Epithelial cell of esophagus (primary cell): ENCODE results near the gene TMC5.
A peak's percentile ranks its signal among the peaks of the same experiment; 100 is the strongest.
"Not testable (repeated sequence)": the region's sequence is repeated elsewhere in the genome, so short reads cannot be mapped to it uniquely, and the experiment has no call there.

Experiments used
- DNase-seq: peaks from one replicate; pipeline ENCODE4 v3.0.0; 2010; ENCODE audit warnings: low read depth
- H3K4me3 ChIP-seq: 2 replicates; pipeline ENCODE4 v1.5.1; 2011; ENCODE audit warnings: mild to moderate bottlenecking, low read length, control low read depth
- CTCF ChIP-seq: IDR thresholded peaks from 2 replicates; pipeline ENCODE4 v1.5.1; 2011; ENCODE audit warnings: low read depth, mild to moderate bottlenecking, low read length, control low read depth, inconsistent platforms; ENCODE audit not compliant: insufficient read depth; ENCODE audit errors: missing control alignments

TMC5 gene

GRCh38 chr16:19380328-19380727, 37.4 kb upstream of the TMC5 start:
- TF ChIP-seq CTCF = no peak
- DNase-seq = no peak
- H3K4me3 ChIP-seq = no peak overlapping the region

- no peak for TF ChIP-seq CTCF
- no peak overlapping the region for H3K4me3 ChIP-seq
- DNase-seq = no peak
Measured at GRCh38 chr16:19382084-19382801, 35.4 kb upstream of the TMC5 start.

GRCh38 chr16:19382887-19383816, 34.5 kb upstream of the TMC5 start:
- TF ChIP-seq CTCF = no peak
- no peak for DNase-seq
- H3K4me3 ChIP-seq = no peak overlapping the region

GRCh38 chr16:19384656-19385055, 33.0 kb upstream of the TMC5 start:
- DNase-seq = peak; percentile 75
- TF ChIP-seq CTCF = no peak
- H3K4me3 ChIP-seq = no peak overlapping the region

- no peak for DNase-seq
- H3K4me3 ChIP-seq = no peak overlapping the region
- no peak for TF ChIP-seq CTCF
Measured at GRCh38 chr16:19386525-19386924, 31.2 kb upstream of the TMC5 start.

GRCh38 chr16:19389246-19389645, 28.4 kb upstream of the TMC5 start:
- peak; percentile 64 for TF ChIP-seq CTCF
- H3K4me3 ChIP-seq = no peak overlapping the region
- peak; percentile 66 for DNase-seq

GRCh38 chr16:19391185-19391776, 26.4 kb upstream of the TMC5 start:
- not testable (repeated sequence) for DNase-seq, H3K4me3 ChIP-seq
